CD4-positive, CD25-positive, alpha-beta regulatory T cell (primary cell): ENCODE results near the gene JMJD1C. TPM values are rescaled to one million over a fixed set of nuclear protein-coding genes. Genes with fewer than 3 reads are reported as not detected.

ENCODE experiments used
- ATAC-seq, 2 donors: fragments of 150-1000 bp; cut with Tn5 transposase; one replicate each; pipeline ENCODE4 v1.10.0; 2021; ENCODE audit warnings: low read depth in 2 of 2, moderate number of reproducible peaks in 2 of 2, moderate library complexity in 1 of 2
- DNase-seq, 3 donors: peaks; one replicate each; pipeline versions ENCODE4 v3.0.0 to v3.0.0-alpha.2; 2012 to 2022; ENCODE audit warnings: mixed read lengths in 1 of 3
- H3K27ac ChIP-seq: one replicate; pipeline ENCODE4 v1.7.0; 2013; ENCODE audit warnings: mild to moderate bottlenecking, low read length; ENCODE audit not compliant: insufficient read depth, poor library complexity, severe bottlenecking
- H3K27me3 ChIP-seq: one replicate; pipeline ENCODE4 v1.7.0; 2013; ENCODE audit warnings: low read length; ENCODE audit not compliant: control insufficient read depth, insufficient read depth
- H3K36me3 ChIP-seq: one replicate; pipeline ENCODE4 v1.7.0; 2013; ENCODE audit warnings: mild to moderate bottlenecking, low read length, moderate library complexity; ENCODE audit not compliant: control insufficient read depth, insufficient read depth
- H3K4me1 ChIP-seq: 2 replicates; pipeline ENCODE4 v1.7.0; 2013; ENCODE audit warnings: mild to moderate bottlenecking, low read length; ENCODE audit not compliant: insufficient read depth, control insufficient read depth, poor library complexity, severe bottlenecking
- H3K4me3 ChIP-seq: one replicate; pipeline ENCODE4 v1.7.0; 2013; ENCODE audit warnings: low read depth, mild to moderate bottlenecking, low read length, moderate library complexity
- H3K9me3 ChIP-seq, 2 experiments: 1 replicate in 1 of 2; 2 replicates in 1 of 2; pipeline ENCODE4 v1.7.0; 2013; ENCODE audit warnings: low read length in 2 of 2, mild to moderate bottlenecking in 1 of 2, moderate library complexity in 1 of 2; ENCODE audit not compliant: control insufficient read depth in 2 of 2
- H3K27ac Mint-ChIP-seq, 3 donors: one replicate each; pipeline ENCODE4 v1.8.0; 2020 to 2022; ENCODE audit warnings: mild to moderate bottlenecking in 3 of 3, mixed read lengths in 3 of 3, moderate library complexity in 2 of 3
- H3K27me3 Mint-ChIP-seq: one replicate; pipeline ENCODE4 v1.8.0; 2022; ENCODE audit warnings: mild to moderate bottlenecking, mixed read lengths
- H3K36me3 Mint-ChIP-seq: one replicate; pipeline ENCODE4 v1.8.0; 2020; ENCODE audit warnings: mixed read lengths
- H3K4me1 Mint-ChIP-seq, 4 donors: one replicate each; pipeline ENCODE4 v1.8.0; 2020 to 2022; ENCODE audit warnings: mixed read lengths in 4 of 4, mild to moderate bottlenecking in 1 of 4
- H3K4me3 Mint-ChIP-seq, 4 donors: one replicate each; pipeline ENCODE4 v1.8.0; 2020 to 2022; ENCODE audit warnings: mild to moderate bottlenecking in 4 of 4, mixed read lengths in 4 of 4, moderate library complexity in 3 of 4
- H3K9me3 Mint-ChIP-seq, 7 donors: one replicate each; pipeline ENCODE4 v1.8.0; 2020 to 2022; ENCODE audit warnings: mixed read lengths in 7 of 7, mild to moderate bottlenecking in 3 of 7, moderate library complexity in 2 of 7
- polyA plus RNA-seq, 4 donors: library from polyadenylated mRNA; unstranded; fragments of 300-500 nt; fragmentation: Illumina TruSeq; gene quantifications; one replicate each; pipeline ENCODE4 v1.2.3, GENCODE V29; 2021
- total RNA-seq: library from RNA; stranded (reverse); gene quantifications from one replicate; pipeline ENCODE4 v1.2.3, GENCODE V29; 2022

Gene JMJD1C
- total and polyA plus RNA-seq, 5 donors from 2014 or later: 35.5 to 222 (median 46.4) TPM

DNA sequence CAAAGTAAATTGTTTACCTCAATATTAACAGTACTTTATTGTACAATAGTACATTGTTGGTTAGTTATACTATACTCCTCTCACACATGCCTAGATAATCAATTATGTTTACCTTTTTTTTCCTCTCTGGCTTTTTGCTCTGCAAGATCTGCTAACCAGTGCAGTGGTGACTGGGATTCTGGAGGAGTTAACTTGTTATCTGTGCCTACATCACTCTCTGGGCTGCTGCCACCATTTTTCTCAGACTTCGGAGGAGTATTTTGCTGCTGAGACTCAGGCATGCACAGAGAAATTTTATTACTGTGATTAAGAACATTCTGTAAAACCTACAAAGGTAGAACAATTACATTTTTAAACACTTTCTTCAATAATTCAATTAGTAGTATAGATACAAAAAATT, 273.0 kb downstream of the JMJD1C start:
- H3K9me3 Mint-ChIP-seq: no peaks in the 10 kb centered on the region
- H3K4me3 Mint-ChIP-seq: no peak overlapping the region
- no peak for ATAC-seq
- Histone ChIP-seq H3K27ac (no peak overlapping the region), H3K4me3 (no peak overlapping the region), H3K9me3 (no peaks in the 10 kb centered on the region), H3K27me3 (no peaks in the 10 kb centered on the region), H3K36me3 (peaks cover 78% of the 10 kb centered on the region), H3K4me1 (no peaks in the 10 kb centered on the region)
- no peak for DNase-seq
- peaks cover 42% of the 10 kb centered on the region for H3K36me3 Mint-ChIP-seq
- H3K27ac Mint-ChIP-seq: peak overlapping the region in 1 of 3 donors; percentile 17
- H3K4me1 Mint-ChIP-seq: peaks cover 0 to 4% (median 2%) of the 10 kb centered on the region in 4 donors
- H3K27me3 Mint-ChIP-seq: no peaks in the 10 kb centered on the region

DNA sequence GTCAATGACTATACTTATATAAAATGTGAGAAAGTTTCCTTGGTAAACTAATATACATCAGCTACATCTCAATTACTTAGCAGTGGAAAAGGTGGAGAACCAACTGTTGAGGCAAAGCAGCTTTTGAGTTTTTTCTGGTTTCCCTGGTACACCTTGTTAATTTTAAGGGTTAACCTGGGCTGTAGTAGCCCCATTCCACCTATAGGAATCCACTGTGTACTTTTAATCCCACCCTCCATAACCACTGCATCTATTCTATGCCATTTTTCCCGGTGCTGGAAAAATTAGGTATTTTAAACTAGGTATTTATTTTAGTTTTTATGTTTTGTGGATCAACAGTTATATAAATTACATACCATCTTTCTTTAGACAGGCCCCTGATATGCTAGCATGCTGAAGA, 290.2 kb downstream of the JMJD1C start:
- no peak overlapping the region for H3K27ac ChIP-seq
- Mint-ChIP-seq H3K27ac (no peak overlapping the region), H3K36me3 (peaks cover 52% of the 10 kb centered on the region), H3K4me1 (peaks cover 17 to 29% (median 23%) of the 10 kb centered on the region in 4 donors), H3K9me3 (no peaks in the 10 kb centered on the region), H3K4me3 (no peak overlapping the region), H3K27me3 (no peaks in the 10 kb centered on the region)
- no peaks in the 10 kb centered on the region for H3K4me1 ChIP-seq
- DNase-seq: no peak
- no peaks in the 10 kb centered on the region for H3K9me3 ChIP-seq
- H3K36me3 ChIP-seq: peaks cover 67% of the 10 kb centered on the region
- H3K27me3 ChIP-seq: no peaks in the 10 kb centered on the region
- no peak for ATAC-seq
- H3K4me3 ChIP-seq: no peak overlapping the region

DNA sequence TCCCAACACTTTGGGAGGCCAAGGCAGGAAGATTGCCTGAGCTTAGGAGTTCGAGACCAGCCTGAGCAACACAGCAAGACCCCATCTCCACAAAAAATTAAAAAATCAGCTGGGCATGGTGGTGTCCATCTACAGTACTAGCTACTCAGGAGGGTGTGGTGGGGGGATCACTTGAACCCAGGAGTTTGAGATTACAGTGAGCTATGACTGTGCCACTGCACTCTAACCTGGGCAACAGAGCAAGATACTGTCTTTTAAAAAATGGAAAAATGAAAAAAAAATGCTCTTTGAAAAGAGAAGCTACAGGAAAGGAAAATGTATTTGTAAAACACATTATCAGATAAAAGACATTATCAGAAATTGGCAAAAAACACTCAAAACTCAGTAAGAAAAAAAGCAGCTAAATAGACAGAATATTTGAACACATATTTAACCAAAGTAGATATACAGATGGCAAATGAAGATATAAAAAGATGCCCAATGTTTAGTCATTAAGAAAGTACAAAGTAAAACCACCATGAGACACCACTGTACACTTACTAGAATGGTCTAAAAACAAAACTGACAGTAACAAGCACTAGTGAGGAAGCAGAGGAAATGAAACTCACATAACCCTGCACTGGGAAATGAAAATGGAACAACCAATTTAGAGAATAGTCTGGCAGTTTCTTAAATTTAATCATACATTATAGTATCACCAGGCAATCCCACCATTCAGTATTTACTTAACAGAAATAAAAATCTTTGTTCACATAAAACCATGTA, 292.1 kb downstream of the JMJD1C start:
- Mint-ChIP-seq H3K4me1 (peaks cover 17 to 36% (median 23%) of the 10 kb centered on the region in 4 donors), H3K4me3 (peak overlapping the region in 1 of 4 donors; percentile 13), H3K36me3 (peaks cover 65% of the 10 kb centered on the region), H3K27ac (peak overlapping the region; percentile 11 to 91 (median 50)), H3K9me3 (no peaks in the 10 kb centered on the region), H3K27me3 (no peaks in the 10 kb centered on the region)
- Histone ChIP-seq H3K27me3 (no peaks in the 10 kb centered on the region), H3K27ac (peak overlapping the region; percentile 24), H3K4me1 (no peaks in the 10 kb centered on the region), H3K9me3 (no peaks in the 10 kb centered on the region), H3K36me3 (peaks cover 75% of the 10 kb centered on the region), H3K4me3 (no peak overlapping the region)
- ATAC-seq (peak; percentile 86 to 96), DNase-seq (peak in 2 of 3 donors; percentile 23 to 71)

DNA sequence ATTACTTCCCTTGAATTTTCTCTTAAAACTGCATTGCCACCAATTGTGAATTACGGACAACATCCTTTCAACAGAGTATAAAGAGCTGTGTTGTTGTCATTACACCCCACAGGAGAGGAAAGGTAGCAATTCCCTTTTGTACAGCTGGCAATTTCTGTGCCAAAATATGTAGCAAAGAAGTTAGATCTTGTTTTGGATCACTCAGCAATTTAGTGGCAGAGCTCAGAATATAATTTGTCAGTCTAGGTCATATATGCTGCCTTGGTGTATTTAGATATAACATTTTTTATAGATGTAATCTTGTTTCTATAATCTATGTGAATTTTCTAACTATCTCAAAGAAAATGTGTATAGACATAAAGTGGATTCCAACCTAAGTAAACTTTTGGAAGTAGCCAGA, 293.9 kb downstream of the JMJD1C start:
- peaks cover 59% of the 10 kb centered on the region for H3K36me3 Mint-ChIP-seq
- DNase-seq (no peak), ATAC-seq (no peak)
- Histone ChIP-seq H3K4me1 (no peaks in the 10 kb centered on the region), H3K36me3 (peaks cover 71% of the 10 kb centered on the region), H3K27ac (no peak overlapping the region), H3K4me3 (no peak overlapping the region), H3K9me3 (no peaks in the 10 kb centered on the region), H3K27me3 (no peaks in the 10 kb centered on the region)
- peaks cover 17 to 36% (median 27%) of the 10 kb centered on the region in 4 donors for H3K4me1 Mint-ChIP-seq
- H3K4me3 Mint-ChIP-seq: no peak overlapping the region
- peak overlapping the region in 2 of 3 donors; percentile 12 to 50 for H3K27ac Mint-ChIP-seq
- H3K27me3 Mint-ChIP-seq: no peaks in the 10 kb centered on the region
- H3K9me3 Mint-ChIP-seq: no peaks in the 10 kb centered on the region

DNA sequence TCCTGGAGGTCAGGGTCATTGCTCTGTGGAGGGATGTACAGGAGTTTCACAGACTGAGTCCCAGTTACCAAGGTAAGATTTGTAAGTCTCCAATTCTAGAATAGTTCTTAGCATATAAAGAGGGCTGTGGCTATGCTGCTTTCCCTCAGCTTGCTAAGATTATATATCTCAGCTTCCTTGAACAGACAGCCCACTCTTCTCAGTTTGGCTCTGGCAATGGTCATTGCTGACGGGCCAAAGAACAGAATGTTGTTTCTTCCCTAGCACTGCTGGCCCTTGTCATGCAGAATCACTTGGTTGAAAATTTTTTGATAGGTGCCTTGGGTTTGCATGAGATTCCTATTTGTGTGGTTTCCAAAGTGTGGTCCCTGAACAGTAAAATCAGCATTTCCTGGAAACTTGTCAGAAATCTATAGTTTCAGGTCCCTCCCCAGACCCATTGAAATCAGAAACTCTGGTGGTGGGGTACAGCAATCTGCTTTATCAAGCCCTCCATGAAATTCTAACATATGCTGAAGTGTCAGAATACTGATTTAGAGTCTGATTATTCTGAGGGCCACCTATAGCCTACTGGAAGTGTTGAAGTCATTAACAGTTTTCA, 294.4 kb downstream of the JMJD1C start:
- Mint-ChIP-seq H3K9me3 (no peaks in the 10 kb centered on the region), H3K4me1 (peaks cover 17 to 35% (median 27%) of the 10 kb centered on the region in 4 donors), H3K27ac (peak overlapping the region in 2 of 3 donors; percentile 12 to 88), H3K36me3 (peaks cover 56% of the 10 kb centered on the region), H3K27me3 (no peaks in the 10 kb centered on the region), H3K4me3 (no peak overlapping the region)
- ATAC-seq: no peak
- Histone ChIP-seq H3K9me3 (no peaks in the 10 kb centered on the region), H3K27ac (no peak overlapping the region), H3K4me1 (no peaks in the 10 kb centered on the region), H3K4me3 (no peak overlapping the region), H3K36me3 (peaks cover 65% of the 10 kb centered on the region), H3K27me3 (no peaks in the 10 kb centered on the region)
- no peak for DNase-seq

DNA sequence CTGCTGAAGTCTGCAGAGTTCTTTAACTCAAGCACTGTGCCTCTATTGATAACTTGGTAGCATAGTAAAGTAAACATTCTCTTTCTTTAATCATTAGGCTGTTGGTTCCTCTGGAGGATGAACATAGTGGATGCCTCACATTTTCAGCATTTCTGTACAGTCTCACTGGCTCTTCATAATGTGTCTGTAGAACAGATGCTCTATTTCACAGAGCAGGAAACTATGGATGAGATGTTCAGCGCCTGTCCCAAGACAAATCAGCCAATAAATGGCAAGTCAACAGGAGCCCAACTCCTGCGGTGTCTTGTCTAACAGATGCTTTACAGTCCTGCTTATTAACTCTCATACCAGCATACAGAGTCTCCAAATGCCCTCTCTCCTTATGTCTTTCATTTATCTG, 296.2 kb downstream of the JMJD1C start:
- Histone ChIP-seq H3K27me3 (no peaks in the 10 kb centered on the region), H3K27ac (no peak overlapping the region), H3K4me1 (no peaks in the 10 kb centered on the region), H3K36me3 (peaks cover 52% of the 10 kb centered on the region), H3K4me3 (no peak overlapping the region), H3K9me3 (no peaks in the 10 kb centered on the region)
- Mint-ChIP-seq H3K27me3 (no peaks in the 10 kb centered on the region), H3K9me3 (no peaks in the 10 kb centered on the region), H3K4me3 (no peak overlapping the region), H3K4me1 (peaks cover 17 to 30% (median 25%) of the 10 kb centered on the region in 4 donors), H3K27ac (no peak overlapping the region), H3K36me3 (peaks cover 50% of the 10 kb centered on the region)
- DNase-seq (no peak), ATAC-seq (no peak)

DNA sequence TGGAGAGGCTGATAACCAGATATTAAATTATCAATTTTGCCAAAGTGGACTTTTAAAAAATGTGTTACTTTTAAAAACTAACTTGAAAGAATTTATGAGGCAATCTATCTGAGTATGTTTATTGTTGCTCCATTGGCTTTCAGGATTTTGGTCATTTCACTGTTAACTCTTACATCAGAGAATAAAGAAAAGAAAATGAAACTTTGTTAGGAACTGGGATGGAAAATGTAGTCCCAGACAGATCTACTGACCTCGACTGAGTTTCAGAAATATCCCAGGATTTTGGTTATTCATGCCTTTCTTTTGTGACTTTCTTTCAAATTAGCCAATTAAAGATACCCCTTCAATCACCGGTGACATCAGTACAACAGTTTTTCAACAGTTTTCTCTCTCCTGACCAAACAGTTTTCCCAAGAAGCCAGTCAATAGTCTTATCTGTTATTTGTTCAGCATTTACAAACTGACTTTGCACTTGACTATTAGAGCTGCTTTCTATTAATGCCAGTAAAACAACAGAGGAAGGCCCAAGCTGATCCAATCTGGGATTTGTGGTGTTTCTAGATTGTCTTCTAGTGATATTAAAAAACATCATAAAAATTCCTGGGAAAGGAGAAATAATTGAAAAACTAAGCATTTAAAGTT, 296.8 kb downstream of the JMJD1C start:
- peaks cover 49% of the 10 kb centered on the region for H3K36me3 Mint-ChIP-seq
- ATAC-seq (no peak), DNase-seq (no peak)
- Histone ChIP-seq H3K27ac (no peak overlapping the region), H3K36me3 (peaks cover 48% of the 10 kb centered on the region), H3K4me3 (no peak overlapping the region), H3K4me1 (no peaks in the 10 kb centered on the region), H3K9me3 (no peaks in the 10 kb centered on the region), H3K27me3 (no peaks in the 10 kb centered on the region)
- peaks cover 12 to 26% (median 19%) of the 10 kb centered on the region in 4 donors for H3K4me1 Mint-ChIP-seq
- H3K27me3 Mint-ChIP-seq: no peaks in the 10 kb centered on the region
- no peaks in the 10 kb centered on the region for H3K9me3 Mint-ChIP-seq
- H3K27ac Mint-ChIP-seq: peak overlapping the region in 2 of 3 donors; percentile 84 to 88
- no peak overlapping the region for H3K4me3 Mint-ChIP-seq
